ENCODE data around the gene PRDX5. TPM values are rescaled to one million over a fixed set of nuclear protein-coding genes. Genes with fewer than 3 reads are reported as not detected.

Gene PRDX5
- total RNA-seq, 2 donors from 2014 or later: 235 to 289 TPM

GRCh38 chr11:64359712-64360445 is 42.0 kb downstream of the PRDX5 start:
- DNase-seq: peak; percentile 41
- Histone ChIP-seq H3K9ac (ENCODE audit: extremely low read depth, low read length, poor library complexity, severe bottlenecking) (peak overlapping the region; percentile 66), H3K4me3 (ENCODE audit: low read length) (peak overlapping the region; percentile 81), H3K36me3 (ENCODE audit: control insufficient read depth, insufficient read depth, low read length) (peaks cover 30% of the 10 kb centered on the region), H3K27ac (ENCODE audit: low read depth, low read length) (no peak overlapping the region), H3K9me3 (ENCODE audit: control insufficient read depth, low read length) (no peaks in the 10 kb centered on the region), H3K4me1 (ENCODE audit: control insufficient read depth, insufficient read depth, low read length) (peaks cover 7% of the 10 kb centered on the region), H3K27me3 (ENCODE audit: control insufficient read depth, insufficient read depth, low read length, poor library complexity, severe bottlenecking) (no peaks in the 10 kb centered on the region)
- TF ChIP-seq, protein P1, sequence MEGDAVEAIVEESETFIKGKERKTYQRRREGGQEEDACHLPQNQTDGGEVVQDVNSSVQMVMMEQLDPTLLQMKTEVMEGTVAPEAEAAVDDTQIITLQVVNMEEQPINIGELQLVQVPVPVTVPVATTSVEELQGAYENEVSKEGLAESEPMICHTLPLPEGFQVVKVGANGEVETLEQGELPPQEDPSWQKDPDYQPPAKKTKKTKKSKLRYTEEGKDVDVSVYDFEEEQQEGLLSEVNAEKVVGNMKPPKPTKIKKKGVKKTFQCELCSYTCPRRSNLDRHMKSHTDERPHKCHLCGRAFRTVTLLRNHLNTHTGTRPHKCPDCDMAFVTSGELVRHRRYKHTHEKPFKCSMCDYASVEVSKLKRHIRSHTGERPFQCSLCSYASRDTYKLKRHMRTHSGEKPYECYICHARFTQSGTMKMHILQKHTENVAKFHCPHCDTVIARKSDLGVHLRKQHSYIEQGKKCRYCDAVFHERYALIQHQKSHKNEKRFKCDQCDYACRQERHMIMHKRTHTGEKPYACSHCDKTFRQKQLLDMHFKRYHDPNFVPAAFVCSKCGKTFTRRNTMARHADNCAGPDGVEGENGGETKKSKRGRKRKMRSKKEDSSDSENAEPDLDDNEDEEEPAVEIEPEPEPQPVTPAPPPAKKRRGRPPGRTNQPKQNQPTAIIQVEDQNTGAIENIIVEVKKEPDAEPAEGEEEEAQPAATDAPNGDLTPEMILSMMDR (conservative IDR thresholded peaks at IDR 0.05): no peak
- no peak overlapping the region for H3K27ac Mint-ChIP-seq
- no peaks in the 10 kb centered on the region for H3K27me3 Mint-ChIP-seq (ENCODE audit: insufficient read depth)
- 83 to 88% methylated on average over 29 to 38 of the region's 38 CpGs for WGBS, 2 experiments (ENCODE audit: insufficient coverage in 1 of 2, insufficient read length in 1 of 2)
- H3K9me3 Mint-ChIP-seq: no peaks in the 10 kb centered on the region
- H3K4me3 Mint-ChIP-seq: peak overlapping the region; percentile 75
- peaks cover 30% of the 10 kb centered on the region for H3K36me3 Mint-ChIP-seq (ENCODE audit: low read depth)
- H3K4me1 Mint-ChIP-seq: peaks cover 15% of the 10 kb centered on the region

- WGBS, 2 experiments (ENCODE audit: insufficient coverage in 1 of 2, insufficient read length in 1 of 2): 92 to 93% methylated on average over 11 to 13 of the region's 13 CpGs
- Mint-ChIP-seq H3K36me3 (ENCODE audit: low read depth) (peaks cover 36% of the 10 kb centered on the region), H3K27ac (no peak overlapping the region), H3K4me3 (peak overlapping the region; percentile 75), H3K4me1 (peaks cover 12% of the 10 kb centered on the region), H3K9me3 (no peaks in the 10 kb centered on the region), H3K27me3 (ENCODE audit: insufficient read depth) (no peaks in the 10 kb centered on the region)
- Histone ChIP-seq H3K4me3 (ENCODE audit: low read length) (no peak overlapping the region), H3K27me3 (ENCODE audit: control insufficient read depth, insufficient read depth, low read length, poor library complexity, severe bottlenecking) (no peaks in the 10 kb centered on the region), H3K36me3 (ENCODE audit: control insufficient read depth, insufficient read depth, low read length) (peaks cover 36% of the 10 kb centered on the region), H3K9me3 (ENCODE audit: control insufficient read depth, low read length) (no peaks in the 10 kb centered on the region), H3K4me1 (ENCODE audit: control insufficient read depth, insufficient read depth, low read length) (peaks cover 3% of the 10 kb centered on the region), H3K9ac (ENCODE audit: extremely low read depth, low read length, poor library complexity, severe bottlenecking) (no peak overlapping the region), H3K27ac (ENCODE audit: low read depth, low read length) (no peak overlapping the region)
- peak; percentile 55 for DNase-seq
- TF ChIP-seq, protein P1 (conservative IDR thresholded peaks at IDR 0.05): no peak
These were observed 42.6 kb downstream of the PRDX5 start for GRCh38 chr11:64360448-64360921.

DNA sequence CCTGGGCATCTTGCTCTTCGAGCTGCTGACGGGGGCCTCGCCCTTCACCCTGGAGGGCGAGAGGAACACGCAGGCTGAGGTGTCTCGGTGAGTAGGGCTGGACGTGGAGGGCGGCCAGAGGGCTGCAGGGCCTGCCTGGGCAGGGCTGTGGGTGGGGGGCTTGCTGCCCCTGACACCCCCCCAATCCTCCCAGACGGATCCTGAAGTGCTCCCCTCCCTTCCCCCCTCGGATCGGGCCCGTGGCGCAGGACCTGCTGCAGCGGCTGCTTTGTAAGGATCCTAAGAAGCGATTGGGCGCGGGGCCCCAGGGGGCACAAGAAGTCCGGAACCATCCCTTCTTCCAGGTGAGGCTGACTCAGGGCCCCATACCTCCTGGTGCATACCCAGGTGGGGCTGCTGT is 43.7 kb downstream of the PRDX5 start:
- no peak for DNase-seq
- TF ChIP-seq, protein P1 (conservative IDR thresholded peaks at IDR 0.05): no peak
- H3K27ac ChIP-seq (ENCODE audit: low read depth, low read length): no peak overlapping the region
- H3K27me3 ChIP-seq (ENCODE audit: control insufficient read depth, insufficient read depth, low read length, poor library complexity, severe bottlenecking): no peaks in the 10 kb centered on the region
- Mint-ChIP-seq H3K27me3 (ENCODE audit: insufficient read depth) (no peaks in the 10 kb centered on the region), H3K9me3 (no peaks in the 10 kb centered on the region), H3K36me3 (ENCODE audit: low read depth) (peaks cover 47% of the 10 kb centered on the region), H3K4me3 (no peak overlapping the region), H3K4me1 (peaks cover 8% of the 10 kb centered on the region), H3K27ac (no peak overlapping the region)
- peaks cover 3% of the 10 kb centered on the region for H3K4me1 ChIP-seq (ENCODE audit: control insufficient read depth, insufficient read depth, low read length)
- H3K9ac ChIP-seq (ENCODE audit: extremely low read depth, low read length, poor library complexity, severe bottlenecking): no peak overlapping the region
- H3K9me3 ChIP-seq (ENCODE audit: control insufficient read depth, low read length): no peaks in the 10 kb centered on the region
- 94% methylated on average over 18 of the region's 18 CpGs; no CpG with 5 or more reads in 1 of the 2 experiments for WGBS, 2 experiments (ENCODE audit: insufficient coverage in 1 of 2, insufficient read length in 1 of 2)
- H3K4me3 ChIP-seq (ENCODE audit: low read length): no peak overlapping the region
- H3K36me3 ChIP-seq (ENCODE audit: control insufficient read depth, insufficient read depth, low read length): peaks cover 43% of the 10 kb centered on the region
